HCT116 (cell line): ENCODE results near the gene C19orf38.

ENCODE experiments used
- EZH2 ChIP-seq: fragments of 200-600 bp; sonication (generic); IDR thresholded peaks from 2 replicates; pipeline ENCODE4 v1.6.1; 2017; ENCODE audit warnings: antibody characterized with exemption, mixed run types
- EZH2phosphoT487 ChIP-seq: fragments of 200-600 bp; IDR thresholded peaks from 2 replicates; pipeline ENCODE4 v1.6.1; 2018; ENCODE audit warnings: antibody characterized with exemption, borderline replicate concordance
- FOSL1 ChIP-seq: IDR thresholded peaks from 2 replicates; pipeline ENCODE4 v1.6.1; 2012; ENCODE audit warnings: low read depth
- JUND ChIP-seq: IDR thresholded peaks from 2 replicates; pipeline ENCODE4 v1.6.1; 2012
- MAX ChIP-seq: IDR thresholded peaks from 2 replicates; pipeline ENCODE4 v1.6.1; 2012
- POLR2A ChIP-seq: IDR thresholded peaks from 2 replicates; pipeline ENCODE4 v1.7.0; 2011; ENCODE audit warnings: borderline replicate concordance; ENCODE audit not compliant: insufficient read depth, insufficient read length; ENCODE audit errors: extremely low read depth
- POLR2AphosphoS5 ChIP-seq: IDR thresholded peaks from 2 replicates; pipeline ENCODE4 v1.6.1; 2011; ENCODE audit warnings: mild to moderate bottlenecking, low read depth, low read length, moderate library complexity
- YY1 ChIP-seq: IDR thresholded peaks from 2 replicates; pipeline ENCODE4 v1.6.1; 2011; ENCODE audit warnings: low read length, low read depth, moderate library complexity, mild to moderate bottlenecking; ENCODE audit not compliant: insufficient replicate concordance; ENCODE audit errors: extremely low read depth
- ZFX ChIP-seq: fragments of 450-650 bp; IDR thresholded peaks from 2 replicates; pipeline ENCODE4 v1.6.1; 2017
- ZNF274 ChIP-seq: fragments of 200-500 bp; sonication (Bioruptor generic); IDR thresholded peaks from 2 replicates; pipeline ENCODE4 v1.6.1; 2014; ENCODE audit warnings: mild to moderate bottlenecking, low read depth, low read length, inconsistent platforms
- TF ChIP-seq, protein P1 (sequence below): IDR thresholded peaks from 2 replicates; pipeline ENCODE4 v1.6.1; 2011; ENCODE audit warnings: mild to moderate bottlenecking, low read length, moderate library complexity; ENCODE audit not compliant: insufficient replicate concordance; ENCODE audit errors: extremely low read depth
- TF ChIP-seq, protein P2 (sequence below), 3 experiments: fragments of 200-600 bp in 1 of 3; sonication (generic) in 1 of 3; IDR thresholded peaks in 2 of 3; conservative IDR thresholded peaks in 1 of 3; 2 replicates each; pipeline ENCODE4 v1.5.1; 2012 to 2017; ENCODE audit warnings: low read depth in 2 of 3, low read length in 2 of 3, antibody characterized with exemption in 1 of 3, borderline replicate concordance in 1 of 3, control low read depth in 1 of 3, mild to moderate bottlenecking in 1 of 3, mixed read lengths in 1 of 3, mixed run types in 1 of 3, moderate library complexity in 1 of 3; ENCODE audit not compliant: insufficient read depth in 1 of 3

DNA sequence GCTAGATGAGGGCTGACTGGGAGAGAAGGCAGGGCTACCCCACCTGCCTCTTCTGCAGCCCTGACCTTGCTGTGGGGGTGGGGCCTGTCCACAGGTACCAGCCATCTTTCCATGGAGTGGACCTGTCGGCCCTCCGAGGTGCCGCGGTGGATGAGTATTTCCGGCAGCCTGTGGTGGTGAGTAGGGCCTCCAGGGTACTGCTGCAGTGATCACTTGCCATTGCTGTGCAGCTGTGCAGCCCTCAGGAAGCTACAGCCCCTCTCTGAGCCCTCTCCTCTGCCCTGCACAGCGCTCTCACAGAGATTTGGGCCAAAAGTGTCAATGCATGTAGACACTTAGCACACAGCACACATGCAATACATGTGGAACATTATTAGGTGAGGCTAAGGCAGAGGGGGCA is 68.4 kb downstream of the C19orf38 start:
- TF ChIP-seq, protein P1, sequence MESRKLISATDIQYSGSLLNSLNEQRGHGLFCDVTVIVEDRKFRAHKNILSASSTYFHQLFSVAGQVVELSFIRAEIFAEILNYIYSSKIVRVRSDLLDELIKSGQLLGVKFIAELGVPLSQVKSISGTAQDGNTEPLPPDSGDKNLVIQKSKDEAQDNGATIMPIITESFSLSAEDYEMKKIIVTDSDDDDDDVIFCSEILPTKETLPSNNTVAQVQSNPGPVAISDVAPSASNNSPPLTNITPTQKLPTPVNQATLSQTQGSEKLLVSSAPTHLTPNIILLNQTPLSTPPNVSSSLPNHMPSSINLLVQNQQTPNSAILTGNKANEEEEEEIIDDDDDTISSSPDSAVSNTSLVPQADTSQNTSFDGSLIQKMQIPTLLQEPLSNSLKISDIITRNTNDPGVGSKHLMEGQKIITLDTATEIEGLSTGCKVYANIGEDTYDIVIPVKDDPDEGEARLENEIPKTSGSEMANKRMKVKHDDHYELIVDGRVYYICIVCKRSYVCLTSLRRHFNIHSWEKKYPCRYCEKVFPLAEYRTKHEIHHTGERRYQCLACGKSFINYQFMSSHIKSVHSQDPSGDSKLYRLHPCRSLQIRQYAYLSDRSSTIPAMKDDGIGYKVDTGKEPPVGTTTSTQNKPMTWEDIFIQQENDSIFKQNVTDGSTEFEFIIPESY = no peak
- TF ChIP-seq, protein P2, sequence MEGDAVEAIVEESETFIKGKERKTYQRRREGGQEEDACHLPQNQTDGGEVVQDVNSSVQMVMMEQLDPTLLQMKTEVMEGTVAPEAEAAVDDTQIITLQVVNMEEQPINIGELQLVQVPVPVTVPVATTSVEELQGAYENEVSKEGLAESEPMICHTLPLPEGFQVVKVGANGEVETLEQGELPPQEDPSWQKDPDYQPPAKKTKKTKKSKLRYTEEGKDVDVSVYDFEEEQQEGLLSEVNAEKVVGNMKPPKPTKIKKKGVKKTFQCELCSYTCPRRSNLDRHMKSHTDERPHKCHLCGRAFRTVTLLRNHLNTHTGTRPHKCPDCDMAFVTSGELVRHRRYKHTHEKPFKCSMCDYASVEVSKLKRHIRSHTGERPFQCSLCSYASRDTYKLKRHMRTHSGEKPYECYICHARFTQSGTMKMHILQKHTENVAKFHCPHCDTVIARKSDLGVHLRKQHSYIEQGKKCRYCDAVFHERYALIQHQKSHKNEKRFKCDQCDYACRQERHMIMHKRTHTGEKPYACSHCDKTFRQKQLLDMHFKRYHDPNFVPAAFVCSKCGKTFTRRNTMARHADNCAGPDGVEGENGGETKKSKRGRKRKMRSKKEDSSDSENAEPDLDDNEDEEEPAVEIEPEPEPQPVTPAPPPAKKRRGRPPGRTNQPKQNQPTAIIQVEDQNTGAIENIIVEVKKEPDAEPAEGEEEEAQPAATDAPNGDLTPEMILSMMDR (IDR thresholded peaks at IDR 0.05 in 2 of 3, conservative IDR thresholded peaks at IDR 0.05 in 1 of 3; ENCODE audit: borderline replicate concordance in 1 of 3, insufficient read depth in 1 of 3, low read depth in 2 of 3, low read length in 2 of 3) = no peak
- TF ChIP-seq ZNF274 (no peak), POLR2A (no peak), EZH2phosphoT487 (no peak), MAX (no peak), POLR2AphosphoS5 (no peak), EZH2 (no peak), JUND (no peak), FOSL1 (no peak), ZFX (no peak), YY1 (no peak)
